Glutamatergic neuron (in vitro differentiated cells): Measurements from ENCODE around the gene CSTPP1. TPM values are rescaled to one million over a fixed set of nuclear protein-coding genes. Genes with fewer than 3 reads are reported as not detected.
A peak's percentile ranks its signal among the peaks of the same experiment; 100 is the strongest.

ENCODE experiments used
- DNase-seq: peaks from one replicate; pipeline ENCODE4 v3.0.0; 2022
- H3K27ac Mint-ChIP-seq: one replicate; pipeline ENCODE4 v1.8.0; 2020; ENCODE audit warnings: mild to moderate bottlenecking, mixed read lengths, inconsistent platforms; ENCODE audit not compliant: unreplicated experiment
- H3K27me3 Mint-ChIP-seq: one replicate; pipeline ENCODE4 v1.8.0; 2020; ENCODE audit warnings: mild to moderate bottlenecking, moderate library complexity, mixed read lengths, inconsistent platforms; ENCODE audit not compliant: unreplicated experiment
- H3K36me3 Mint-ChIP-seq: one replicate; pipeline ENCODE4 v1.8.0; 2020; ENCODE audit warnings: mild to moderate bottlenecking, mixed read lengths, inconsistent platforms; ENCODE audit not compliant: unreplicated experiment
- H3K4me1 Mint-ChIP-seq: one replicate; pipeline ENCODE4 v1.8.0; 2020; ENCODE audit warnings: mild to moderate bottlenecking, low read depth, mixed read lengths, inconsistent platforms; ENCODE audit not compliant: unreplicated experiment
- H3K4me3 Mint-ChIP-seq: one replicate; pipeline ENCODE4 v1.8.0; 2020; ENCODE audit warnings: mild to moderate bottlenecking, mixed read lengths, inconsistent platforms; ENCODE audit not compliant: unreplicated experiment
- H3K9me3 Mint-ChIP-seq: one replicate; pipeline ENCODE4 v1.8.0; 2020; ENCODE audit warnings: mild to moderate bottlenecking, moderate library complexity, mixed read lengths, inconsistent platforms; ENCODE audit not compliant: unreplicated experiment
- CTCF ChIP-seq: fragments of 200-600 bp; sonication (generic); IDR thresholded peaks from one replicate; pipeline ENCODE4 v1.5.0; 2021; ENCODE audit not compliant: partially characterized antibody, unreplicated experiment
- total RNA-seq: library from RNA; stranded (reverse); fragmentation: NEBNext Ultra II Directional; extraction: Animal tissue kit (Norgen Biotek cat#: 25700); gene quantifications from one replicate; pipeline ENCODE4 v1.2.1, GENCODE V29; 2021; ENCODE audit not compliant: unreplicated experiment

The CSTPP1 gene
- total RNA-seq, 1 donor from 2014 or later = 35.5 TPM

GRCh38 chr11:47156951-47157350 is 220.4 kb downstream of the CSTPP1 start:
- peaks cover 7% of the 10 kb centered on the region for H3K9me3 Mint-ChIP-seq
- DNase-seq = no peak
- H3K27ac Mint-ChIP-seq = no peak overlapping the region
- no peaks in the 10 kb centered on the region for H3K36me3 Mint-ChIP-seq
- H3K27me3 Mint-ChIP-seq = peaks cover 13% of the 10 kb centered on the region
- H3K4me1 Mint-ChIP-seq = peaks cover 21% of the 10 kb centered on the region
- no peak for TF ChIP-seq CTCF
- H3K4me3 Mint-ChIP-seq = no peak overlapping the region

- no peaks in the 10 kb centered on the region for H3K36me3 Mint-ChIP-seq
- no peak overlapping the region for H3K4me3 Mint-ChIP-seq
- peaks cover 14% of the 10 kb centered on the region for H3K27me3 Mint-ChIP-seq
- peaks cover 8% of the 10 kb centered on the region for H3K9me3 Mint-ChIP-seq
- TF ChIP-seq CTCF = no peak
- no peak overlapping the region for H3K27ac Mint-ChIP-seq
- DNase-seq = no peak
- peaks cover 18% of the 10 kb centered on the region for H3K4me1 Mint-ChIP-seq
Measured at GRCh38 chr11:47157805-47158204, 221.2 kb downstream of the CSTPP1 start.

DNA sequence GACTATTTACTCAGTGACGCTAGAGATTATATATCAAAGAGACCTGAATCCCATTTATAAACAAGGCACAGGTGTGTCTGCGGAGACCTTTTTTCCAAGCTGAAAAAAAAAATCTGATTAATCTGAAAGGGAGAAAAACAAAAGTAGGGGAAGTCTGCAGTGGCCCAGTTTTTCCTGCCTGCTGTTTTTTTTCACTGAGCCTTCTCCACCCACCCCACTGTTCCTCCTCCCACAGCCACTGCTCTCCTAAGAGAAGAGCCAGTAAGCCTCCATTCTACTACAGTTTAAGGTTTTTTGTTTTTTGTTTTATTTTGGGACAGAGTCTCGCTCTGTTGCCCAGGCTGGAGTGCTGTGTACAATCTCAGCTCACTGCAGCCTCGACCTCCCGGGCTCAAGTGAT is 221.7 kb downstream of the CSTPP1 start:
- Mint-ChIP-seq H3K27me3 (peaks cover 14% of the 10 kb centered on the region), H3K36me3 (no peaks in the 10 kb centered on the region), H3K4me1 (peaks cover 14% of the 10 kb centered on the region), H3K4me3 (no peak overlapping the region), H3K27ac (no peak overlapping the region), H3K9me3 (peaks cover 6% of the 10 kb centered on the region)
- no peak for TF ChIP-seq CTCF
- no peak for DNase-seq

DNA sequence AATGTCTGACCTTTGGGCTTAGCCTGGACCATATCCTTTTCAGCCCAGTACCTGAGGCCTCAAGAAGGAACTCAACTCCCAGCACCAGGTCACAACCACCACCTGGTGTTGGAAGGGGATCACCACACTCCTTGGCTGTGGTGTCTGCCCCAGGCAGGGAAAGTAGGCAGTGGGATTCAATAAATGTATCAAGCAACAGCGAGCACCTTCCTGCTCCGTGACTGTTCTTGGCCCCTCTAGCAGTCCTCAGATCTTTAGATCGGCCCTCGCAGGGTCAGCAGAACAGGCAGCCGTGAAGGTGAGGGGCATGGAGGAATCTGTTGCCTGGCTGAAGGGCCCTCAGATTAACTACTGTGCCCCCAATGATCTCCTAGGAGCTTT is 224.2 kb downstream of the CSTPP1 start:
- Mint-ChIP-seq H3K27me3 (peaks cover 18% of the 10 kb centered on the region), H3K9me3 (peaks cover 10% of the 10 kb centered on the region), H3K27ac (no peak overlapping the region), H3K4me1 (peaks cover 3% of the 10 kb centered on the region), H3K36me3 (no peaks in the 10 kb centered on the region), H3K4me3 (no peak overlapping the region)
- TF ChIP-seq CTCF = no peak
- no peak for DNase-seq

GRCh38 chr11:47161134-47161854 is 224.7 kb downstream of the CSTPP1 start:
- Mint-ChIP-seq H3K27ac (peak overlapping the region; percentile 62), H3K36me3 (no peaks in the 10 kb centered on the region), H3K4me3 (no peak overlapping the region), H3K27me3 (peaks cover 21% of the 10 kb centered on the region), H3K9me3 (peaks cover 10% of the 10 kb centered on the region), H3K4me1 (peaks cover 3% of the 10 kb centered on the region)
- peak; percentile 77 for DNase-seq
- peak; percentile 79 for TF ChIP-seq CTCF
